Epidermal melanocyte (primary cell): ENCODE data around the gene GAB2.

Experiments
- DNase-seq: peaks from one replicate; pipeline ENCODE4 v3.0.0; 2011; ENCODE audit warnings: low spot score; ENCODE audit not compliant: insufficient read length

Gene GAB2

DNA sequence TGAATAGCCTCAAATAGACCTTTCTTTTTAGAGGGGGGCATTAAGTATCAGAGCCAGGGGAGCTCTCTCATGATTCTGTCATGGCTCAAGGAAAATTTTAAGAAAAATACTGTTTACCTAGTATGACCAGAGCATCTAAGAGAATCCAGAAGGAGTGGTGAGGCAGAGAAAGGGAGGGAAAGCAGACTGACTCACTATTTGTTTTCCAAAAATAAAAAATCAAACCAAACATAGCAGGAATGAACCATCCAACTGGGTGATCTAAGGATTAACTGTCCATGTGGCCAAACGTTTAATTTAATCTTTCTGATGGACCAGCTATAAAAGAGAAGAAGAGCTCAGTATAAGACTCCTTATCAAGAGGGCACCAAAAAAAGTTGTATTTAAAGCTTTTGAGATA, 70.8 kb downstream of the GAB2 start:
- DNase-seq = no peak

GRCh38 chr11:78345450-78345849, 72.2 kb downstream of the GAB2 start:
- DNase-seq = no peak

DNA sequence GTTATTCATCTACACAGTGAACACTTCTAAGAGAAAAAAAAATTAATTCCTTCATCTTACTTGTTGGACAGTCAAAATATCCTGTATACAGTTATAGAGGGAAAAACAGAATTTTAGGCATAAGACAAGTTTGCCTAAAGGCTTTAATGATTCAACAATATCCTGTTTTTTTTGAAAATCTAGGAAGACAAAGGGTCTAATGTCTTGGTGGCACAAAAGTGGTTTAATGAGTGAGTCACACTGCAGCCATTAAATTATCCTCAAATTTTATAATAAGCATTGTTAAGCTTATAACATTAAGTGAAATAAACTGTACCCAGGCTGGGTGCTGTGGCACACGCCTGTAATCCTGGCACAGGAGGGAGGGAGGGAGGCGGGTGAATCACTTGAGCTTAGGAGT, 72.9 kb downstream of the GAB2 start:
- no peak for DNase-seq

GRCh38 chr11:78344094-78344493, 73.5 kb downstream of the GAB2 start:
- DNase-seq = no peak

DNA sequence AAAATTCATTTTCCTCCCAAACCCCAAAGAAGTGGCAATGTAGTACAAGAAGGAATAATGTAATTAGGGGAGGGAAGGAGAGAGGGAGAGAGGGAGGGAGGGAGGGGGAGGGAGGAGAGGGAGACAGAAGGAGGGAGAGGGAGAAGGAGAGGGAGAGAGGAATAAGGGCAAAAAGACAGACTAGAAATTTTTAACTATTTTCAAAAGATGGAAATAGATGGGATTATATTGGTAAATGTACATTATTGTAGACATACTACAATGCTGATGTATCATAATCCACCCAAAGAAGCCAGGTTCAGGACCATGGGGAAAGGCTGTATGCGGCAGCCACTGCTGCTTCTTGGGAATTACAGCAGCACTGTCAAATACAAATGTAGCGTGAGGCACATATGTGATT, 74.3 kb downstream of the GAB2 start:
- DNase-seq = no peak

DNA sequence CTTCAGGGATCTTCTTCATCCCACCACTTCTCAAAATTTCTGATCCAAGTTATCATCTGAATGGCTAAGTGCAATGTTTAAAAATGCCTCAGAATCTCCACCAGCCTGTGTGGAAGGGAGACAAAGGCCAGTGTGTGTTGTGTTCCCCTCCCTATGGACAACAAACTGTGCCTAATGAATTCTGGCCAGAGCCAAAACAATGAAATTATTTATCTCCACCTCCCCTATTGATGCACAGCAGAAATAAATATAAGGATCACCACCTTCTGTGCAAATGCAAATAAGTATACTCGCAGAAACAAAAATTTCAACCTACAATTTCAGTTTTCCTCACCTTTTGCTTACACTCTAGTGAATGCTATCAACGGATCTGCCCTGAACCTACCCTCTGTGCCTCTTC, 75.8 kb downstream of the GAB2 start:
- DNase-seq = no peak

GRCh38 chr11:78340530-78340929, 77.1 kb downstream of the GAB2 start:
- no peak for DNase-seq

GRCh38 chr11:78339945-78340344, 77.7 kb downstream of the GAB2 start:
- no peak for DNase-seq

- DNase-seq = no peak
Observed at GRCh38 chr11:78339483-78339882, 78.1 kb downstream of the GAB2 start.

GRCh38 chr11:78338702-78339101, 78.9 kb downstream of the GAB2 start:
- no peak for DNase-seq

DNA sequence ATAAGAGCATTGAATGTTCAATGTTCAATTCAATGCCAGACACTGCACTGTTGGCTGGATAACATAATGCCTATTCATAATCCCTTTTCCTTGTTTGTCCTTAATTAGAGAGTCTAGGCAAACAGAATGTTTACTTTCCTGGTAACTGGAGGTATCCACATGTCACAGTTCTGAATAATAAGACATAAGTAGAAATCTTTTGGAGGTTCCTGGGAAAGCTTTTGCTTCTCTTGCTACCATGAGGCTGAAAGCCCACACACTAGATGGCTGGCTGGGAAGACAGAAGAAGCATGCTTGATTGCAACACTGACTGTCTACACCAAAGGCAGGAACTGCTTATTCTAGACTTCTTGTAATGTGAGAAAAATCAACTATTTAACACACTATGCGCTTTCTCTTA, 79.5 kb downstream of the GAB2 start:
- DNase-seq = no peak

- DNase-seq = no peak
Observed at GRCh38 chr11:78337554-78337924, 80.1 kb downstream of the GAB2 start.

DNA sequence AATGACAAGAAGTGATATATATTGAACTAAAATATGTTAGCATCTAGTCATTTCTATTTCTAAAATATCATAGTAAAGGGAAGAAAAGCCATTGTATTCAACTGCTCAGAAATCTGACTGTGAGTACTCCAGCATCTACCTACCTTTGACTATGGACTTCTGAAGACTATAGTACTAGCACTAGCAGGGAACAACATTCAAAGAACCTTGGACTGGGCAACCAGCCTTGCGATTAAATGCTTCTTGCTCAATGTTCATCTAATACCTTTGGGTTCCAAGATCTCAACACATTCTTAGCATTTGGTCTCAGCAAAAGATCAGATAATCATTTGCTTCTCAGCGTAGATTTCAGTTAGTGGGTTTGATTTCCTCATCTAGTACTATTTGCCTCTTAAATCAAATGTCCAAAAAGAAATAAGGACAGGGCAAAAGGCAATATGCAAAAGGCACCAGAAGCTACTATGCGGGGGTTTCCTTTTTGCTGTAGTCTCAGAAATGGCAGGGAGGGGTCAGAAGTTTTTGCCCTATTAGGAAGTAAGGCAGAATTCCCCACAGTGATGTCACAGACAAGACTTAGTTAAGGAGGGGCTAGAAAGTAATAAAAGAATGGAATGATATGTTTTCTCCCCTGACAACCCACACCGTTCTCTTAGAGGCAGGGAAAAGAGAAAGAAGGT, 80.6 kb downstream of the GAB2 start:
- no peak for DNase-seq

GRCh38 chr11:78334109-78334508, 83.5 kb downstream of the GAB2 start:
- DNase-seq = no peak

DNA sequence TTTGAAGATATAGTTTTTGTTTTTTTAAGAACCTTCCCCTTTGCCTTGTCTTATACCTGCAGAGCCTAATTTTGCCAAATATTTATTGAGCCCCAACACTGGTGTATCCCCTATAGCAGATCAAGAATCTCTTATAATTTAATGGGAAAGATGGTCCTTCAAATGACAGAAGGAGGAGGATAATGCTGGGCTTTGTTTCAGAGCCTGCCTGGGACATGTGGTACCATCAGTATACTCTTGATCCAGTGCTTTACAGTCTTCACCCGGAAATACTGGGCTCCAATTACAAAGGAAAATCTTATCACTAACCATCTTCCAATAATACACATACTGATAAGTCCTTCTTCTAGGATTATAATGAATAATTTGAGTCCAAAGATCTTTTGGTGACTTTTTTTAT, 84.7 kb downstream of the GAB2 start:
- no peak for DNase-seq

- DNase-seq = no peak
Observed at GRCh38 chr11:78332174-78332866, 85.3 kb downstream of the GAB2 start.

GRCh38 chr11:78331711-78332110, 85.9 kb downstream of the GAB2 start:
- no peak for DNase-seq

GRCh38 chr11:78330361-78330760, 87.3 kb downstream of the GAB2 start:
- DNase-seq = no peak

DNA sequence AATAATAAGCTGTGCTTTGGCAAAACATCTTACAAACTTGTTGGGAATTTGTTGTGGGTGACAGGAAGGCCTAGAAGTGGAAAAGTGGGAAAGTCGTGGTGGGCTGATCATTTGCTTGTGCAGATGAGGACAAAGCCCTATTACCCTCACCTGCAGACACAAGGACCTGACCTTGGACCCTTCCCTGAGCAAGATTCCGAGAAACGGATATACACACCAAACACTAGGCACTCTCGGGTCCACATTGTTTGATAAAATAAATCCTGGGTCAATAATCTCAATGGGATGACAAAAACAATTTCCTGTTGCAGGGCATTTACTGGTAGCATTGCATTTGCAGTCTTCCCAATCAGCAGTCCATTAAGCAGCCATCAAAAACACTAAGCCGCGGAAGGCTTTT, 89.7 kb downstream of the GAB2 start:
- no peak for DNase-seq

GRCh38 chr11:78325274-78325781, 92.3 kb downstream of the GAB2 start:
- DNase-seq = no peak

- no peak for DNase-seq
Observed at GRCh38 chr11:78323363-78323762, 94.3 kb downstream of the GAB2 start.

DNA sequence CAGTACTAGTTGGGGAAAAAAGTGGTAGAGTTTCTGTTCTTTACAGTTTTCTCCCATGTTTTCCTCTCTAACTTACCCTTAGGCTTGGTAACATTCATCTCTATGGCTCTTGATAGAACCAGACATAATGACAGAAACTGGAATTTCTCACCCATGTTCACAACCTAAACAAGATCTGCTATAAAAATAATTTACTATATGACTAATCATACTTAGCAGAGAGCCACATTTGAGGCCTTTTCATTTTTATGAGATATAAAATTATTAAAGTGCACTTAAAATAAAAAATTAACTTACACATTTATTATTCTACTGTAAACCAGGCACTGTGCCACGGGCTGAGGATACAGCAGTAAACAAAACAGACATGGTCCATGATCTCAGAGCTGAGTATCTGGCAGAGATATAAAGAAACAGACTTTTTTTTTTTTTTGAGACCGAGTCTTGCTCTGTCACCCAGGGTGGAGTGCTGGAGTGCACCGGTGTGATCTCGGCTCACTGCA, 98.1 kb downstream of the GAB2 start:
- no peak for DNase-seq
